T47D (cell line): ENCODE data around the gene CRKL.

Source experiments
- DNase-seq, 2 experiments: peaks; one replicate each; pipeline versions ENCODE4 v3.0.0 to v3.0.0-alpha.2; 2011 to 2012; ENCODE audit warnings: low read depth in 1 of 2, low spot score in 1 of 2
- JUND ChIP-seq: IDR thresholded peaks from 2 replicates; pipeline ENCODE4 v1.6.1; 2012; ENCODE audit warnings: low read depth
- in situ Hi-C: cut with HindIII; loops from 2 replicates; pipeline ENCODE4 v1.10.0; 2016; ENCODE audit warnings: low sequenced_read_pairs, low pct_unique_long_range_greater_than_20kb

The CRKL gene

GRCh38 chr22:20974336-20974955 is 57.2 kb downstream of the CRKL start:
- no peak for DNase-seq
- no peak for TF ChIP-seq JUND
- in situ Hi-C loops: no loop called here

- in situ Hi-C loops: no loop called here
- DNase-seq: no peak
- no peak for TF ChIP-seq JUND
These were observed 58.5 kb downstream of the CRKL start for GRCh38 chr22:20975541-20976290.

- in situ Hi-C loops: no loop called here
- no peak for TF ChIP-seq JUND
- DNase-seq: no peak
These were observed 59.2 kb downstream of the CRKL start for GRCh38 chr22:20976291-20976877.

- DNase-seq: no peak
- no peak for TF ChIP-seq JUND
- in situ Hi-C loops: no loop called here
These were observed 59.8 kb downstream of the CRKL start for GRCh38 chr22:20977019-20977418.

GRCh38 chr22:20977516-20978170 is 60.4 kb downstream of the CRKL start:
- TF ChIP-seq JUND: no peak
- in situ Hi-C loops: no loop called here
- DNase-seq: no peak

GRCh38 chr22:20978419-20978818 is 61.2 kb downstream of the CRKL start:
- no peak for TF ChIP-seq JUND
- no peak for DNase-seq
- in situ Hi-C loops: no loop called here

- in situ Hi-C loops: no loop called here
- DNase-seq: peak; percentile 80 to 94
- TF ChIP-seq JUND: no peak
These were observed 62.1 kb downstream of the CRKL start for GRCh38 chr22:20979243-20979809.

- no peak for DNase-seq
- no peak for TF ChIP-seq JUND
- in situ Hi-C loops: no loop called here
These were observed 62.8 kb downstream of the CRKL start for GRCh38 chr22:20979940-20980453.

- DNase-seq: no peak
- no peak for TF ChIP-seq JUND
- in situ Hi-C loops: no loop called here
These were observed 63.3 kb downstream of the CRKL start for GRCh38 chr22:20980523-20980922.

GRCh38 chr22:20980938-20981722 is 63.9 kb downstream of the CRKL start:
- in situ Hi-C loops: no loop called here
- TF ChIP-seq JUND: no peak

GRCh38 chr22:20981787-20982562 is 64.8 kb downstream of the CRKL start, which contains the start of gene LZTR1:
Gene LZTR1 (plus strand): TSS chr22:20982297. CDS start chr22:20982372, 75 bp downstream.
- no peak for TF ChIP-seq JUND
- in situ Hi-C loops: no loop called here
- peak; percentile 64 to 78 for DNase-seq

More at GRCh38 chr22:20980938-20981722, 63.9 kb downstream of the CRKL start:
- no peak for DNase-seq
